Keratinocyte (primary cell): ENCODE results near the gene GGT7. TPM values are rescaled to one million over a fixed set of nuclear protein-coding genes. Genes with fewer than 3 reads are reported as not detected.

Source experiments
- DNase-seq: peaks from one replicate; pipeline ENCODE4 v3.0.0-alpha.2; 2011; ENCODE audit warnings: low read depth, missing footprints, low spot score
- FAIRE-seq: peaks from 2 replicates; lab custom pipeline; 2011; peaks lifted over from hg19 to GRCh38; lab: Jason Lieb, UNC
- H2AFZ ChIP-seq: 2 replicates; pipeline ENCODE4 v1.6.0; 2012; ENCODE audit warnings: low read length, control low read depth, inconsistent platforms; ENCODE audit not compliant: control insufficient read depth
- H3K27ac ChIP-seq: 2 replicates; pipeline ENCODE4 v1.5.1; 2011; ENCODE audit warnings: low read length; ENCODE audit not compliant: control insufficient read depth, insufficient read depth
- H3K27me3 ChIP-seq: 3 replicates; pipeline ENCODE4 v1.6.0; 2011; ENCODE audit warnings: low read length; ENCODE audit not compliant: control insufficient read depth, insufficient read depth; ENCODE audit errors: extremely low read depth
- H3K36me3 ChIP-seq, 2 experiments: 2 replicates in 1 of 2; 3 replicates in 1 of 2; pipeline ENCODE4 v1.5.1; 2011; ENCODE audit warnings: low read length in 2 of 2, mild to moderate bottlenecking in 1 of 2; ENCODE audit not compliant: control insufficient read depth in 2 of 2, insufficient read depth in 2 of 2; ENCODE audit errors: extremely low read depth in 1 of 2
- H3K4me1 ChIP-seq: 3 replicates; pipeline ENCODE4 v1.5.1; 2011; ENCODE audit warnings: low read length; ENCODE audit not compliant: control insufficient read depth, insufficient read depth; ENCODE audit errors: extremely low read depth
- H3K4me2 ChIP-seq: 3 replicates; pipeline ENCODE4 v1.6.0; 2011; ENCODE audit warnings: low read depth, low read length; ENCODE audit not compliant: control insufficient read depth, insufficient read depth; ENCODE audit errors: extremely low read depth
- H3K4me3 ChIP-seq, 3 experiments: fragments of 200-600 bp in 1 of 3; sonication (generic) in 1 of 3; 2 replicates in 2 of 3; 3 replicates in 1 of 3; pipeline ENCODE4 v1.5.1; 2011 to 2016; ENCODE audit warnings: low read length in 3 of 3, mild to moderate bottlenecking in 3 of 3, control low read depth in 2 of 3, inconsistent platforms in 1 of 3, low read depth in 1 of 3, mixed read lengths in 1 of 3, mixed run types in 1 of 3, moderate library complexity in 1 of 3; ENCODE audit not compliant: control insufficient read depth in 2 of 3, insufficient read depth in 2 of 3; ENCODE audit errors: extremely low read depth in 1 of 3
- H3K79me2 ChIP-seq: 2 replicates; pipeline ENCODE4 v1.6.0; 2012; ENCODE audit warnings: low read length; ENCODE audit not compliant: control insufficient read depth, insufficient read depth
- H3K9ac ChIP-seq: 3 replicates; pipeline ENCODE4 v1.6.0; 2011; ENCODE audit warnings: low read length; ENCODE audit not compliant: control insufficient read depth, insufficient read depth; ENCODE audit errors: extremely low read depth
- H3K9me1 ChIP-seq: 3 replicates; pipeline ENCODE4 v1.6.0; 2011; ENCODE audit warnings: low read length; ENCODE audit not compliant: control insufficient read depth, insufficient read depth; ENCODE audit errors: extremely low read depth
- H3K9me3 ChIP-seq: 2 replicates; pipeline ENCODE4 v1.5.1; 2012; ENCODE audit warnings: low read depth, low read length; ENCODE audit not compliant: control insufficient read depth
- H4K20me1 ChIP-seq: 3 replicates; pipeline ENCODE4 v1.6.0; 2011; ENCODE audit warnings: low read length; ENCODE audit not compliant: control insufficient read depth, insufficient read depth; ENCODE audit errors: extremely low read depth
- CTCF ChIP-seq, 3 experiments: IDR thresholded peaks in 1 of 3; conservative IDR thresholded peaks in 1 of 3; optimal IDR thresholded peaks in 1 of 3; 2 replicates in 2 of 3; 3 replicates in 1 of 3; pipeline versions ENCODE3 to v1.5.1; 2011; ENCODE audit warnings: low read length in 3 of 3, mild to moderate bottlenecking in 3 of 3, moderate library complexity in 2 of 3, control low read depth in 1 of 3, inconsistent platforms in 1 of 3; ENCODE audit not compliant: insufficient read depth in 2 of 3; ENCODE audit errors: extremely low read depth in 1 of 3
- EZH2 ChIP-seq: IDR thresholded peaks from one replicate; pipeline ENCODE4 v1.6.1; 2012; ENCODE audit warnings: inconsistent platforms, mild to moderate bottlenecking, low read length, moderate library complexity
- dilution Hi-C: fragments of 300-500 bp; cut with MboI; formaldehyde crosslinking; loops from one replicate; pipeline ENCODE4 v1.7.0; 2020; ENCODE audit warnings: low sequenced_read_pairs; ENCODE audit not compliant: extremely low pct_ligation_motif_present
- polyA plus RNA-seq, 5 experiments: library from polyadenylated mRNA; depleted of rRNA in 3 of 5; stranded (reverse) in 3 of 5; stranded (forward) in 1 of 5; unstranded in 1 of 5; fragments of >200 nt; gene quantifications; 1 replicate in 1 of 5; 2 replicates in 3 of 5; 3 replicates in 1 of 5; pipeline versions ENCODE4 v1.2.1 to v1.2.3, GENCODE V29; 2011 to 2012; ENCODE audit warnings: missing spikeins in 2 of 5, low read depth in 1 of 5, low replicate concordance in 1 of 5

GGT7 gene
- polyA plus RNA-seq, 1 donor (not counting 4 experiments of a cell fraction or from before 2014, with no cell fraction given), result 5.0 TPM

GRCh38 chr20:34820805-34821578, 51.7 kb downstream of the GGT7 start:
- H3K4me1 ChIP-seq, result peaks cover 32% of the 10 kb centered on the region
- H2AFZ ChIP-seq, result no peak overlapping the region
- H3K4me3 ChIP-seq, result no peak overlapping the region
- H3K9me3 ChIP-seq, result no peaks in the 10 kb centered on the region
- H3K79me2 ChIP-seq, result peaks cover 86% of the 10 kb centered on the region
- H4K20me1 ChIP-seq, result peaks cover 18% of the 10 kb centered on the region
- H3K9me1 ChIP-seq, result peaks cover 3% of the 10 kb centered on the region
- no peak for TF ChIP-seq EZH2
- no peak for TF ChIP-seq CTCF (optimal IDR thresholded peaks at IDR 0.05 in 1 of 3, IDR thresholded peaks at IDR 0.05 in 1 of 3, conservative IDR thresholded peaks at IDR 0.05 in 1 of 3; ENCODE audit: extremely low read depth in 1 of 3, insufficient read depth in 2 of 3, low read length in 3 of 3)
- no peaks in the 10 kb centered on the region for H3K36me3 ChIP-seq
- no peak overlapping the region for H3K4me2 ChIP-seq
- no peaks in the 10 kb centered on the region for H3K27me3 ChIP-seq
- no peak for DNase-seq
- dilution Hi-C loops, result no loop called here
- H3K9ac ChIP-seq, result no peak overlapping the region
- no peak overlapping the region for H3K27ac ChIP-seq
- no peak for FAIRE-seq

GRCh38 chr20:34817801-34818200, 54.9 kb downstream of the GGT7 start:
- H3K9ac ChIP-seq, result no peak overlapping the region
- H3K36me3 ChIP-seq, result no peaks in the 10 kb centered on the region
- no peaks in the 10 kb centered on the region for H3K27me3 ChIP-seq
- no peak overlapping the region for H3K4me3 ChIP-seq
- no peak overlapping the region for H3K4me2 ChIP-seq
- H3K27ac ChIP-seq, result no peak overlapping the region
- H2AFZ ChIP-seq, result no peak overlapping the region
- no peaks in the 10 kb centered on the region for H3K9me3 ChIP-seq
- TF ChIP-seq CTCF (optimal IDR thresholded peaks at IDR 0.05 in 1 of 3, IDR thresholded peaks at IDR 0.05 in 1 of 3, conservative IDR thresholded peaks at IDR 0.05 in 1 of 3; ENCODE audit: extremely low read depth in 1 of 3, insufficient read depth in 2 of 3, low read length in 3 of 3), result no peak
- TF ChIP-seq EZH2, result no peak
- DNase-seq (no peak), FAIRE-seq (no peak)
- peaks cover 95% of the 10 kb centered on the region for H3K79me2 ChIP-seq
- peaks cover 14% of the 10 kb centered on the region for H4K20me1 ChIP-seq
- H3K9me1 ChIP-seq, result peaks cover 6% of the 10 kb centered on the region
- dilution Hi-C loops, result no loop called here
- H3K4me1 ChIP-seq, result peaks cover 17% of the 10 kb centered on the region
